ENCODE data around the gene GALNT16.
"Not testable (repeated sequence)": the region's sequence is repeated elsewhere in the genome, so short reads cannot be mapped to it uniquely, and the experiment has no call there.

GALNT16 gene

GRCh38 chr14:69285661-69286255, 25.8 kb downstream of the GALNT16 start:
- DNase-seq (ENCODE audit: low read depth in 2 of 2), result no peak

- DNase-seq (ENCODE audit: low read depth in 2 of 2), result no peak
These were observed 27.4 kb downstream of the GALNT16 start for GRCh38 chr14:69287098-69288010.

- DNase-seq (ENCODE audit: low read depth in 2 of 2), result no peak
These were observed 28.2 kb downstream of the GALNT16 start for GRCh38 chr14:69288011-69288771.

- no peak for DNase-seq (ENCODE audit: low read depth in 2 of 2)
These were observed 29.2 kb downstream of the GALNT16 start for GRCh38 chr14:69288956-69289705.

- no peak for DNase-seq (ENCODE audit: low read depth in 2 of 2)
These were observed 30.0 kb downstream of the GALNT16 start for GRCh38 chr14:69289811-69290520.

GRCh38 chr14:69290881-69291280, 30.9 kb downstream of the GALNT16 start:
- not testable (repeated sequence) for DNase-seq (ENCODE audit: low read depth in 2 of 2)

- no peak for DNase-seq (ENCODE audit: low read depth in 2 of 2)
These were observed 31.4 kb downstream of the GALNT16 start for GRCh38 chr14:69291396-69291795.

GRCh38 chr14:69291891-69292561, 32.1 kb downstream of the GALNT16 start:
- DNase-seq (ENCODE audit: low read depth in 2 of 2), result no peak

- DNase-seq (ENCODE audit: low read depth in 2 of 2), result no peak
These were observed 38.4 kb downstream of the GALNT16 start for GRCh38 chr14:69298131-69299071.

GRCh38 chr14:69299286-69300035, 39.5 kb downstream of the GALNT16 start:
- DNase-seq (ENCODE audit: low read depth in 2 of 2), result no peak

- no peak for DNase-seq (ENCODE audit: low read depth in 2 of 2)
These were observed 40.8 kb downstream of the GALNT16 start for GRCh38 chr14:69300601-69301221.

- DNase-seq (ENCODE audit: low read depth in 2 of 2), result no peak
These were observed 43.1 kb downstream of the GALNT16 start for GRCh38 chr14:69303086-69303485.

- DNase-seq (ENCODE audit: low read depth in 2 of 2), result no peak
These were observed 52.6 kb downstream of the GALNT16 start for GRCh38 chr14:69312608-69313007.

GRCh38 chr14:69313176-69313575, 53.2 kb downstream of the GALNT16 start:
- no peak for DNase-seq (ENCODE audit: low read depth in 2 of 2)

GRCh38 chr14:69314327-69314726, 54.4 kb downstream of the GALNT16 start:
- no peak for DNase-seq (ENCODE audit: low read depth in 2 of 2)

GRCh38 chr14:69315301-69315700, 55.3 kb downstream of the GALNT16 start:
- DNase-seq (ENCODE audit: low read depth in 2 of 2), result no peak

GRCh38 chr14:69316449-69317101, 56.6 kb downstream of the GALNT16 start:
- DNase-seq (ENCODE audit: low read depth in 2 of 2), result no peak
